ENCODE data around the gene NAA25.

NAA25 gene

DNA sequence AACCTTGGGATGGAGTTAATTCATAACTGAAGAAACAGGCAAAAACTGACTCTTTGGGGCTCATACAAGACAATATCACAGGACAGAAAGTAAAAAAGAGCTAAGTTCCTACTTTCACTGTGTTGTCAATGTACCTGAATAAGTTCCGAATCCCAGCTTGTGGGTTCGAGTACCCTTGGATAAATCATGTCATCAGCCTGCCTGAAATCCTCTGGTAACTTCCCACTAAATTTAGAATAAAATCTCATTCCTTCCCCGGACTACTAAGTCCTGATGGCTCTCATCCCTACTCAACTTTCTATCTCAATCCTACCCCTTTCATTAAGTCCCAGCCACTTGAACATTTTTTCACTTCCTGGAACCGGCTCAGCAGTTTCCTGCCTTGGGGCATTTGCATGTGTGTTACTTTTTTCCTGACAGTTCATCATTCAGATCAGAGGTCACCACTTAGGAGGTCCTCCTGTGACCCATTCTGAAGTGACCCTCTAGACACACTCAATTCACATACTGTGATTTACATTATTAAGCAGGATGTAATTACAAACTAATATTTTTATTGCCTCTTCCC is 82.7 kb downstream of the NAA25 start:
- Histone ChIP-seq H3K36me3 (ENCODE audit: control insufficient read depth in 5 of 5, insufficient read depth in 5 of 5, low read length in 5 of 5) (peaks cover 27 to 63% (median 47%) of the 10 kb centered on the region in 5 donors), H3K27me3 (ENCODE audit: control insufficient read depth in 5 of 5, insufficient read depth in 4 of 5, low read length in 5 of 5) (no peaks in the 10 kb centered on the region), H3K9ac (ENCODE audit: low read length in 5 of 5) (no peak overlapping the region), H3K27ac (ENCODE audit: low read depth, low read length) (no peak overlapping the region), H3K4me1 (ENCODE audit: control insufficient read depth in 5 of 5, insufficient read depth in 5 of 5, low read length in 5 of 5) (peaks cover 0 to 4% (median 0%) of the 10 kb centered on the region in 5 donors), H3K9me3 (ENCODE audit: control insufficient read depth in 5 of 5, low read length in 5 of 5) (no peaks in the 10 kb centered on the region), H3K4me3 (ENCODE audit: low read depth in 1 of 5, low read length in 5 of 5) (no peak overlapping the region)

- no peaks in the 10 kb centered on the region for H3K27me3 ChIP-seq (ENCODE audit: control insufficient read depth in 5 of 5, insufficient read depth in 4 of 5, low read length in 5 of 5)
- no peaks in the 10 kb centered on the region for H3K9me3 ChIP-seq (ENCODE audit: control insufficient read depth in 5 of 5, low read length in 5 of 5)
- H3K9ac ChIP-seq (ENCODE audit: low read length in 5 of 5): no peak overlapping the region
- no peak overlapping the region for H3K27ac ChIP-seq (ENCODE audit: low read depth, low read length)
- H3K4me1 ChIP-seq (ENCODE audit: control insufficient read depth in 5 of 5, insufficient read depth in 5 of 5, low read length in 5 of 5): peaks cover 0 to 4% (median 0%) of the 10 kb centered on the region in 5 donors
- H3K36me3 ChIP-seq (ENCODE audit: control insufficient read depth in 5 of 5, insufficient read depth in 5 of 5, low read length in 5 of 5): peaks cover 17 to 66% (median 51%) of the 10 kb centered on the region in 5 donors
- no peak overlapping the region for H3K4me3 ChIP-seq (ENCODE audit: low read depth in 1 of 5, low read length in 5 of 5)
These were observed 84.7 kb downstream of the NAA25 start for GRCh38 chr12:112023759-112024396.

- peaks cover 12 to 64% (median 44%) of the 10 kb centered on the region in 5 donors for H3K36me3 ChIP-seq (ENCODE audit: control insufficient read depth in 5 of 5, insufficient read depth in 5 of 5, low read length in 5 of 5)
- no peak overlapping the region for H3K4me3 ChIP-seq (ENCODE audit: low read depth in 1 of 5, low read length in 5 of 5)
- no peaks in the 10 kb centered on the region for H3K27me3 ChIP-seq (ENCODE audit: control insufficient read depth in 5 of 5, insufficient read depth in 4 of 5, low read length in 5 of 5)
- H3K4me1 ChIP-seq (ENCODE audit: control insufficient read depth in 5 of 5, insufficient read depth in 5 of 5, low read length in 5 of 5): peaks cover 0 to 4% (median 0%) of the 10 kb centered on the region in 5 donors
- H3K9me3 ChIP-seq (ENCODE audit: control insufficient read depth in 5 of 5, low read length in 5 of 5): no peaks in the 10 kb centered on the region
- no peak overlapping the region for H3K27ac ChIP-seq (ENCODE audit: low read depth, low read length)
- H3K9ac ChIP-seq (ENCODE audit: low read length in 5 of 5): no peak overlapping the region
These were observed 86.2 kb downstream of the NAA25 start for GRCh38 chr12:112022241-112023016.

- no peak overlapping the region for H3K4me3 ChIP-seq (ENCODE audit: low read depth in 1 of 5, low read length in 5 of 5)
- no peak overlapping the region for H3K27ac ChIP-seq (ENCODE audit: low read depth, low read length)
- H3K27me3 ChIP-seq (ENCODE audit: control insufficient read depth in 5 of 5, insufficient read depth in 4 of 5, low read length in 5 of 5): no peaks in the 10 kb centered on the region
- no peaks in the 10 kb centered on the region for H3K9me3 ChIP-seq (ENCODE audit: control insufficient read depth in 5 of 5, low read length in 5 of 5)
- H3K4me1 ChIP-seq (ENCODE audit: control insufficient read depth in 5 of 5, insufficient read depth in 5 of 5, low read length in 5 of 5): peaks cover 0 to under 1% (median 0%) of the 10 kb centered on the region in 5 donors
- H3K9ac ChIP-seq (ENCODE audit: low read length in 5 of 5): no peak overlapping the region
- H3K36me3 ChIP-seq (ENCODE audit: control insufficient read depth in 5 of 5, insufficient read depth in 5 of 5, low read length in 5 of 5): peaks cover 21 to 69% (median 43%) of the 10 kb centered on the region in 5 donors
These were observed 87.6 kb downstream of the NAA25 start for GRCh38 chr12:112020947-112021457.

GRCh38 chr12:112018571-112019237 is 89.9 kb downstream of the NAA25 start:
- Histone ChIP-seq H3K9ac (ENCODE audit: low read length in 5 of 5) (peak overlapping the region in 1 of 5 donors; percentile 23), H3K27me3 (ENCODE audit: control insufficient read depth in 5 of 5, insufficient read depth in 4 of 5, low read length in 5 of 5) (no peaks in the 10 kb centered on the region), H3K4me1 (ENCODE audit: control insufficient read depth in 5 of 5, insufficient read depth in 5 of 5, low read length in 5 of 5) (peaks cover 3 to 17% (median 10%) of the 10 kb centered on the region in 5 donors), H3K4me3 (ENCODE audit: low read depth in 1 of 5, low read length in 5 of 5) (no peak overlapping the region), H3K9me3 (ENCODE audit: control insufficient read depth in 5 of 5, low read length in 5 of 5) (no peaks in the 10 kb centered on the region), H3K36me3 (ENCODE audit: control insufficient read depth in 5 of 5, insufficient read depth in 5 of 5, low read length in 5 of 5) (peaks cover 18 to 59% (median 36%) of the 10 kb centered on the region in 5 donors), H3K27ac (ENCODE audit: low read depth, low read length) (no peak overlapping the region)

GRCh38 chr12:112017041-112017440 is 91.5 kb downstream of the NAA25 start:
- Histone ChIP-seq H3K27ac (ENCODE audit: low read depth, low read length) (no peak overlapping the region), H3K4me3 (ENCODE audit: low read depth in 1 of 5, low read length in 5 of 5) (no peak overlapping the region), H3K36me3 (ENCODE audit: control insufficient read depth in 5 of 5, insufficient read depth in 5 of 5, low read length in 5 of 5) (peaks cover 9 to 43% (median 23%) of the 10 kb centered on the region in 5 donors), H3K9me3 (ENCODE audit: control insufficient read depth in 5 of 5, low read length in 5 of 5) (no peaks in the 10 kb centered on the region), H3K9ac (ENCODE audit: low read length in 5 of 5) (no peak overlapping the region), H3K27me3 (ENCODE audit: control insufficient read depth in 5 of 5, insufficient read depth in 4 of 5, low read length in 5 of 5) (no peaks in the 10 kb centered on the region), H3K4me1 (ENCODE audit: control insufficient read depth in 5 of 5, insufficient read depth in 5 of 5, low read length in 5 of 5) (peaks cover 3 to 29% (median 20%) of the 10 kb centered on the region in 5 donors)

GRCh38 chr12:112015938-112016337 is 92.6 kb downstream of the NAA25 start:
- H3K27ac ChIP-seq (ENCODE audit: low read depth, low read length): no peak overlapping the region
- no peaks in the 10 kb centered on the region for H3K9me3 ChIP-seq (ENCODE audit: control insufficient read depth in 5 of 5, low read length in 5 of 5)
- peaks cover 3 to 36% (median 28%) of the 10 kb centered on the region in 5 donors for H3K4me1 ChIP-seq (ENCODE audit: control insufficient read depth in 5 of 5, insufficient read depth in 5 of 5, low read length in 5 of 5)
- H3K9ac ChIP-seq (ENCODE audit: low read length in 5 of 5): no peak overlapping the region
- peaks cover 9 to 34% (median 16%) of the 10 kb centered on the region in 5 donors for H3K36me3 ChIP-seq (ENCODE audit: control insufficient read depth in 5 of 5, insufficient read depth in 5 of 5, low read length in 5 of 5)
- no peaks in the 10 kb centered on the region for H3K27me3 ChIP-seq (ENCODE audit: control insufficient read depth in 5 of 5, insufficient read depth in 4 of 5, low read length in 5 of 5)
- no peak overlapping the region for H3K4me3 ChIP-seq (ENCODE audit: low read depth in 1 of 5, low read length in 5 of 5)

DNA sequence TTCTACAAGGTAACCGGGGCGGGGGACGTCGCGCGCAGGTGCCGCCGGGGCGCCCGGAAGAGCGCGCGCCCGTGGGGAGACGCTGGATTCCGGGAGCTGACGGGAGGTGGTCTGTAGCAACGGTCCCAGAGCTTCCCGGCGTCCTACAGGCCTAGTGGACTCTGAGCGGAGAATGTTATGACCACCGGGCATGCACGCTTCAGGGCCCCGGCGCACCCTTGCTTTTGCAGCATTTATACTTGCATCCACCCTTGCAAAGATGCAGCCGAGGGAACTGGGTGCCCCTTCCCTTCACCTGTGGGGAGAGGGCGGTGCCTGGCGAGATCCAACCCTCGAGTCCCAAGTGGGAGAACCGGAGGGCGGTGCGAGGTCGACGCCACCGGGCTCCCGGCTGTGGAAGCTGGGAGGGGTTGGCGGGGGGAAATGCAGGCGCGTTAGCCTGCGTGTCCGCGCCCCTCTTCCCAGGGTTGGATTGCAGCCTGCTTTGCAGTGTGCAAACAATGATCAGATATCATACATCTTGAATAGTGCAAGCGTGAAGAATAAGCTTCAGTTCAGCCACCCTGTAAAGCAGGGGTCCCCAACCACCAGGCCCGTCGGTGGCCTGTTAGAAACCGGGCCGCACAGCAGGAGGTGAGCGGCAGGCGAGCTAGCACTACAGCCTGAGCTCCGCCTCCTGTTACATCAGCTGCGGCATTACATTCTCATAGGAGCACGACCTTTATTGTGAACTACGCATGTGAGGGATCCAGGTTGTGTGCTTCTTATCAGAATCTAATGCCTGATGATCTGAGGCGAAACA is 94.8 kb downstream of the NAA25 start:
- Histone ChIP-seq H3K4me1 (ENCODE audit: control insufficient read depth in 5 of 5, insufficient read depth in 5 of 5, low read length in 5 of 5) (peaks cover 3 to 36% (median 28%) of the 10 kb centered on the region in 5 donors), H3K9me3 (ENCODE audit: control insufficient read depth in 5 of 5, low read length in 5 of 5) (no peaks in the 10 kb centered on the region), H3K9ac (ENCODE audit: low read length in 5 of 5) (peak overlapping the region; percentile 68 to 89 (median 86)), H3K4me3 (ENCODE audit: low read depth in 1 of 5, low read length in 5 of 5) (peak overlapping the region; percentile 83 to 97 (median 92)), H3K27ac (ENCODE audit: low read depth, low read length) (peak overlapping the region; percentile 94), H3K36me3 (ENCODE audit: control insufficient read depth in 5 of 5, insufficient read depth in 5 of 5, low read length in 5 of 5) (peaks cover 0 to 14% (median 5%) of the 10 kb centered on the region in 5 donors), H3K27me3 (ENCODE audit: control insufficient read depth in 5 of 5, insufficient read depth in 4 of 5, low read length in 5 of 5) (no peaks in the 10 kb centered on the region)

Data from subcutaneous abdominal adipose tissue (tissue), 5 donors.